Measurements from ENCODE around the gene REEP1. TPM values are rescaled to one million over a fixed set of nuclear protein-coding genes. Genes with fewer than 3 reads are reported as not detected.

REEP1 gene
- total RNA-seq, 4 donors from 2014 or later: 9.7 to 24.5 (median 13.4) TPM

GRCh38 chr2:86227685-86228084 lies 109.7 kb downstream of the REEP1 start:
- no peak for DNase-seq
- no peak for TF ChIP-seq CTCF (IDR thresholded peaks at IDR 0.05)
- H3K4me1 ChIP-seq: peaks cover 0 to 17% of the 10 kb centered on the region in 2 donors
- intact Hi-C loops (cut with DNase I; ENCODE audit: low total_unique reads): no loop called here
- no peaks in the 10 kb centered on the region for H3K9me3 ChIP-seq
- no peak overlapping the region for H3K27ac ChIP-seq
- no peaks in the 10 kb centered on the region for H3K27me3 ChIP-seq
- H3K36me3 ChIP-seq: no peaks in the 10 kb centered on the region
- no peak overlapping the region for H3K4me3 ChIP-seq

GRCh38 chr2:86226636-86227520 lies 110.5 kb downstream of the REEP1 start:
- DNase-seq: no peak
- Histone ChIP-seq H3K36me3 (no peaks in the 10 kb centered on the region), H3K27me3 (no peaks in the 10 kb centered on the region), H3K4me3 (no peak overlapping the region), H3K4me1 (peaks cover 5 to 22% of the 10 kb centered on the region in 2 donors), H3K9me3 (no peaks in the 10 kb centered on the region), H3K27ac (no peak overlapping the region)
- no peak for TF ChIP-seq CTCF (IDR thresholded peaks at IDR 0.05)
- no peak for TF ChIP-seq POLR2A (IDR thresholded peaks at IDR 0.05)
- intact Hi-C loops (cut with DNase I; ENCODE audit: low total_unique reads): no loop called here

DNA sequence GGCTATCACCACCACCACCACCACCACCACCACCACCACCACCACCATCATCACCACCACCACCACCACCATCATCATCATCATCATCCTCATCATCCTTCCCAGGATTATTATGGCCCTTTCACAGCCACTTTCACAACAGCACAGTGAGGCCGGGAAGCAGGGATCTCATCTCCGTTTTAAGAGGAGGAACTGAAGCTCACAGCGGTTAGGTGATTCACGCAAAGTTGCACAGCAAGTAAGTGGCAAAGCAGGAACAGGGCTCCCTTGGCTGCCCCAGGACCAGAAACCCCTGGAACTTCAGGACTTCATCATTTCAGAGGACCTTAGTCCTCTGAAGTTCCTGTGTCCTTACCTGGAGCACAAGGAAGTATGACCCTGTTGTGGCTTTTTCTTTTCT lies 111.4 kb downstream of the REEP1 start:
- TF ChIP-seq CTCF (IDR thresholded peaks at IDR 0.05): no peak
- no peak for TF ChIP-seq POLR2A (IDR thresholded peaks at IDR 0.05)
- Histone ChIP-seq H3K27ac (peak overlapping the region; percentile 78 to 82), H3K27me3 (no peaks in the 10 kb centered on the region), H3K4me3 (no peak overlapping the region), H3K9me3 (no peaks in the 10 kb centered on the region), H3K36me3 (no peaks in the 10 kb centered on the region), H3K4me1 (peaks cover 5 to 22% of the 10 kb centered on the region in 2 donors)
- DNase-seq: no peak
- intact Hi-C loops (cut with DNase I; ENCODE audit: low total_unique reads): no loop called here

DNA sequence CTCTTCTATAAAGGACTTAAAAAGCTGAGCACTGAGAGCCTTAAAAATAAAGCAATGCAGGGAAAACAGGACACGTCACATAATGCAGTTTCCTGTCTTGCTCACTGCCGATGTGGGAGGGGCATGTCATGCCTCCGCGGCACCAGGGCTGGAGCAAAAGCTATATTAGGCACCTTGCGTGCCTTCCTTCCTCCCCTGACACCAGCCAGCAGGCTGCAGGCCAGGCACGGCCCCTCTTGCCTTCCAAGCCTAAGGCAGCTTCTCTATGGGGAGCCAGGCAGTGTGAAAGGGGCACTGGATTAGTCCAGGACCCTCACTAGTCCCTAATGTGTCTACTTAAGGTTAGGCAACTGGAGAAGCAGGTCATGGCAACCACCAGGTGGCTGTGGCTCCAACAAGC lies 111.8 kb downstream of the REEP1 start:
- DNase-seq: peak; percentile 55 to 71
- Histone ChIP-seq H3K27ac (peak overlapping the region; percentile 78 to 82), H3K9me3 (no peaks in the 10 kb centered on the region), H3K27me3 (no peaks in the 10 kb centered on the region), H3K4me3 (no peak overlapping the region), H3K36me3 (no peaks in the 10 kb centered on the region), H3K4me1 (peaks cover 5 to 22% of the 10 kb centered on the region in 2 donors)
- no peak for TF ChIP-seq CTCF (IDR thresholded peaks at IDR 0.05)
- TF ChIP-seq POLR2A (IDR thresholded peaks at IDR 0.05): peak in 1 of 2 donors; percentile 49
- intact Hi-C loops (cut with DNase I; ENCODE audit: low total_unique reads): no loop called here

- Histone ChIP-seq H3K9me3 (no peaks in the 10 kb centered on the region), H3K27ac (peak overlapping the region; percentile 78 to 82)
- DNase-seq: no peak
Measured at GRCh38 chr2:86224645-86225355, 112.6 kb downstream of the REEP1 start.

More at GRCh38 chr2:86224645-86225355, 112.6 kb downstream of the REEP1 start:
- TF ChIP-seq POLR2A (IDR thresholded peaks at IDR 0.05): no peak
- no peak for TF ChIP-seq CTCF (IDR thresholded peaks at IDR 0.05)
- intact Hi-C loops (cut with DNase I; ENCODE audit: low total_unique reads): loop anchor here (5.0 kb wide), 1 partner anchor 143 kb away; no protein-coding TSS in a partner anchor
- no peaks in the 10 kb centered on the region for H3K36me3 ChIP-seq
- H3K27me3 ChIP-seq: no peaks in the 10 kb centered on the region
- peaks cover 5 to 22% of the 10 kb centered on the region in 2 donors for H3K4me1 ChIP-seq
- no peak overlapping the region for H3K4me3 ChIP-seq

All from uterus (tissue), 4 donors.